OCI-M1 (cell line): ENCODE results near the gene RASSF5.

Source experiments
- DNase-seq: peaks from one replicate; lab custom pipeline; 2025; lab: John Stamatoyannopoulos, UW

The RASSF5 gene, protein sequence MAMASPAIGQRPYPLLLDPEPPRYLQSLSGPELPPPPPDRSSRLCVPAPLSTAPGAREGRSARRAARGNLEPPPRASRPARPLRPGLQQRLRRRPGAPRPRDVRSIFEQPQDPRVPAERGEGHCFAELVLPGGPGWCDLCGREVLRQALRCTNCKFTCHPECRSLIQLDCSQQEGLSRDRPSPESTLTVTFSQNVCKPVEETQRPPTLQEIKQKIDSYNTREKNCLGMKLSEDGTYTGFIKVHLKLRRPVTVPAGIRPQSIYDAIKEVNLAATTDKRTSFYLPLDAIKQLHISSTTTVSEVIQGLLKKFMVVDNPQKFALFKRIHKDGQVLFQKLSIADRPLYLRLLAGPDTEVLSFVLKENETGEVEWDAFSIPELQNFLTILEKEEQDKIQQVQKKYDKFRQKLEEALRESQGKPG

DNA sequence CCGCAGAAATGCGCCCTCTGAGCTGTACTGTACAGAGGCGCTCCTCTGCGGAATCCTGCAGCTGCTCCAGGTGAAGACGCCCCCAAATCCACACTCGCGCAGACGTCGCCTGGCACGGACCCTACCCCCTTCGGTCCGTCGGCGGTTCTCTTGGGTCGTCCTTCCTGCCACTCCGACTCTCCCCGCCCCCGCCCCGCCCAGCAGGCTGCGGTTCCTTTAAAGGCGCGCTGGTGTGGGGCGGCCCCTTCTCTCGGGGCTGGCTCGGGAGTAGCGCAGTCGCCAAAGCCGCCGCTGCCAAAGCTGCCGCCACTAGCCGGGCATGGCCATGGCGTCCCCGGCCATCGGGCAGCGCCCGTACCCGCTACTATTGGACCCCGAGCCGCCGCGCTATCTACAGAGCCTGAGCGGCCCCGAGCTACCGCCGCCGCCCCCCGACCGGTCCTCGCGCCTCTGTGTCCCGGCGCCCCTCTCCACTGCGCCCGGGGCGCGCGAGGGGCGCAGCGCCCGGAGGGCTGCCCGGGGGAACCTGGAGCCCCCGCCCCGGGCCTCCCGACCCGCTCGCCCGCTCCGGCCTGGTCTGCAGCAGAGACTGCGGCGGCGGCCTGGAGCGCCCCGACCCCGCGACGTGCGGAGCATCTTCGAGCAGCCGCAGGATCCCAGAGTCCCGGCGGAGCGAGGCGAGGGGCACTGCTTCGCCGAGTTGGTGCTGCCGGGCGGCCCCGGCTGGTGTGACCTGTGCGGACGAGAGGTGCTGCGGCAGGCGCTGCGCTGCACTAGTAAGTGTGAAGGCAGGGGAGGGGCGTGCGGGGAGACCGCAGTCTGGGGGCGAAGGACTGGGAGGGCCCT is at the start of gene RASSF5:
Gene RASSF5, plus strand, starts transcription at position 248 of the 846 bp plus-strand sequence. Its CDS starts 72 bp downstream, at position 320.
- peak; percentile 70 for DNase-seq

DNA sequence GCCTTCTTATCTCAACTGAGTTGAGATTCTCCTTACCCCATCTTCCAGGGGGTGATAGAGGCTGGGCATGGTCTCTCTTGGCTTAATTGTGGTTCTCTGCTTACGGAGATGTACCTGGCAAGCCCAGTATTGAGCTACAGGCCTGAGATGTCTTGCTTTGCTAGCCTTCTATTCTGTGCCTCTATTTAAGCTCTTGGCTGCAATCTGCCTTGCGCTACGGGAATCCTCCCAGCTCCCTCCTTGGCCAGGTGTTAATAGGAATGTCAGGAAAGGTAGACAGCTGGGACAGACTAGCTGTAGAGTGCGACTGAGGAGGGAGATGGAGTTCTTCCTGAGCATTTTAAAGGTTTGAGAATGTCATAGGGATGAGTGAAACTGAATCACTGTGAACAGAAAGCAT is 47.6 kb upstream of the RASSF5 start:
- no peak for DNase-seq

DNA sequence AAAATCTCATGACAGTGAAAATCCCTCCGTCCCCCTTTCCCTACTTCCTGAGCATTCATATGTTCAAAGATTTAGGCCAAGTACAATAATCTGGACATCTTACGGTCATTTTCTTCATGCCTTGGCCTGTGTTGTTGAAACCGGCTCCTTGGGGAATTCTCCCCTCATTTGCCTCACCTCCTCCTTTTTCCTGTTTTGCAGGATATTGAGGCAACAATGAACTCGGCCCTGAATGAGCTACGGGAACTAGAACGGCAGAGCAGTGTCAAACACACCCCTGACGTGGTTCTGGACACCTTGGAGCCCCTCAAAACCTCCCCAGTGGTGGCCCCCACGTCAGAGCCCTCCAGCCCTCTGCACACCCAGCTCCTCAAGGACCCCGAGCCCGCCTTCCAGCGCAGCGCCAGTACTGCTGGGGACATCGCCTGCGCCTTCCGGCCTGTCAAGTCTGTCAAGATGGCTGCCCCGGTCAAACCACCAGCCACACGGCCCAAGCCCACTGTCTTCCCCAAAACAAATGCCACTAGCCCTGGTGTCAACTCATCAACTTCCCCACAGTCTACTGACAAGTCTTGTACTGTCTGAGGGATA is 46.4 kb upstream of the RASSF5 start:
- no peak for DNase-seq

DNA sequence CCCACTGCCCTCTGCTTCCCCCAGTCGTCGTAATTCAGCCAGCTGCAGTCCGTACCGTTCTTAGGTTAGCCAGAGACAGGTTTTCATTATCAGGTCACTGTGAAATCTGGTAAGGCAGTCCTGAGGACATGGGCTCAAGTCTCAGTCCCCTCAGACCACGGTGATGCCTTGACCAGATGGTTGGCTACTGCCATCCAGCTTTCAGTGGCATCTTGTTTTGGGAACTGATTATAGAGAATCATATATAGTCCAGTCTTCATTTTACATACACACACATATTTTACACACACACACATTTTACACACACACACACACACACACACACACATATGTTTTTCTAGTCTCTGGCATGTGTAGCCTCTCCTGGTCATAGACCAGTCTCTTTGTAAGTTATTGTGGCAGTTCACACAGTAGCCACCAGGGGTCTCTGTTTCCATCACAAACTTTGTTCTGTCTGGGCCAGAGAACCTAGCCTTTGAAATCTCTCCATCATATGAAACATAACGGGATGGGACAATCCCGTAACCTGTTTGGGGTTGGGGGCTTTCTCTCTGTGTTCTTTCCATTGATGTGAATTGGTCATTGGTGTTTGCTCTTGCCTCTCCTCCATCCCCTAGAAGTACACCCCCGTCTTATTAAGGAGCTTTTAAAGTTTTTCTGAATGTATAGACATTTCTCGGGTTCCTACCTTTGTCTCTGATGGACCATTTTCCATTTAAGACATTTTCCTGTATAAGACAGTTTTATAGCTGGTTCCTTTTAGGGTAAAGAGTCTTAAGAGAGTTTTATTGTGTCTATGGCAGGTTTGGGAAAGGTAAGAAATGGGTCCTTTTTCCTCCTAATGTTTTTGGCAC is 45.5 kb upstream of the RASSF5 start:
- DNase-seq = peak; percentile 89

DNA sequence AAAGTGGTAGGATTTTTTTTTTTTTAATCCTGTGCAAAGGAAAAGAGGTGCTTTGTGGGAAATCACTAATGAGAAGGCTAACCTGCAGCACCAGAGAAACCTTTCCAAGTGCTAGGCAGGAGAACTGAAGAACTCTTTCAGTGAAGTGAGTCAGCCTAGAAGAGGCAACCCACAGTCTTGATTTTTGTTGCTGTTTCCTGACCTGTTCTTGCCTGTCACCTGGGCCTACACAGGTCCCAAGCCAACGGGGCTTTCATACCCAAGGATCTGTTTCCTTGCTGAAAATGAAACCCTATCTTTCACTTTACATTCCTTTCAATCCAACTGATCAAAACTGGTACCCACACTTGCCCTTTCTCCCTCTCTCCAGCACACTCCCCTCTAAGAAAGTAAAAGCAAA is 44.2 kb upstream of the RASSF5 start:
- no peak for DNase-seq

DNA sequence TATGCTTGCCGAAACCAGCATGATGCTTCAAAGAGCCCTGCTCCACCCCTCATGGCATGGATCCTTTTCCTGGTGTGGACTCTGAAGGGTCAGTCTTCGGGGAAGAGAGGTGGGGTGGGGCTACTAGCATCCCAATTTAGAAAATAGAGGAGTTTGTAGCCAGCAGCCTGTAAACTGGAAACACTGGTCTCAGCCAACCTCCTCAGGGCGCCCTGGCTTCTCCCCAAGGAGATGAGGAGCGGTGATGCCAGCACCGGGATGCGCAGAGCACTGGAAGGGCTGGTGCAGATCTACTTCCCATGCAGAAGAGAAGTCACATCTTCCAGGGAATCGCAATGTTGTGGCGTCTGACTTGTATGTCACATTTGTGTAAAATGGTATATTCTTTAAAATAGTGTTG is 43.4 kb upstream of the RASSF5 start:
- no peak for DNase-seq

DNA sequence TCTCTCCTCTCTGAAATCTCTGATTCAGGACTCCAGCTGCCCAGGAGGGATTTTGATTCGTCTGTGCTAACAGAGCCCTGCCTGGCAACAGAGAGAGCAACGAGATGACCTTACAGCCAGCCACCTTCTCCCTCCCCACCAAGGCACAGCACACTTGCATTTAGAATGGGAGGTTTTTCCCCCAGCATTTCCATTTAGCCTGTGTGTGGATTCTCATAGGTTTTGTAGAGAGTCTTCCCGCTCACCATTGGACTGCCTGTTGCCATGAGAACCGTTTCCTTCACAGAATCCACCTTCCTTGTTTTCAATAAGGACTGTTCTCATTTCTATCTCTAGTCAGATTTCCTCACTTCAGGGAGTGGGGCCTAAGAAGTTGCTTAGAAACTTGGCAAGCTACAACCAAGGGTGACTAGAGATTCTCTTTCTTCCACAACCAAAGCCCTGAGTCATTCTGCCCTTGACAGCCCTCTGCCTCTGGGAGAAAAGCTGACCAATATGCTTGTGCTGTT is 42.8 kb upstream of the RASSF5 start:
- DNase-seq = peak; percentile 73

DNA sequence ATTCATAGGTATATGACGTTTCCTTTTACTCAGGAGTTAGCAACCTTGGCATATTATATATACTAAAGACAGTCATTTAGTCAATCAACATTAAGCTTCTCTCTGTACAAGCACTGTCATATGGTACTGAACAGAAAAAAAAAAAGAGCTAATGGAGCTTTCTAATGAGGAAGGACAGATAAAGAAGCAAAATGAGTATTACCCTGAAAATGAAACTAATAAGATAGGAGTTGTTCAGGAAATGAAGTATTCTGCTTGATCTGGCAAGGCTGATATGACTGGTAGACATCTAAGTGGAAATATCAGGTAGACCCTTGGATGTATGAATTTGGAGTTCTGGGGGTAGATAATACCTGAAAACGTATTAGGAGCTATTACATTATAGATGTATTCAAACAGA is 41.4 kb upstream of the RASSF5 start:
- DNase-seq = no peak

DNA sequence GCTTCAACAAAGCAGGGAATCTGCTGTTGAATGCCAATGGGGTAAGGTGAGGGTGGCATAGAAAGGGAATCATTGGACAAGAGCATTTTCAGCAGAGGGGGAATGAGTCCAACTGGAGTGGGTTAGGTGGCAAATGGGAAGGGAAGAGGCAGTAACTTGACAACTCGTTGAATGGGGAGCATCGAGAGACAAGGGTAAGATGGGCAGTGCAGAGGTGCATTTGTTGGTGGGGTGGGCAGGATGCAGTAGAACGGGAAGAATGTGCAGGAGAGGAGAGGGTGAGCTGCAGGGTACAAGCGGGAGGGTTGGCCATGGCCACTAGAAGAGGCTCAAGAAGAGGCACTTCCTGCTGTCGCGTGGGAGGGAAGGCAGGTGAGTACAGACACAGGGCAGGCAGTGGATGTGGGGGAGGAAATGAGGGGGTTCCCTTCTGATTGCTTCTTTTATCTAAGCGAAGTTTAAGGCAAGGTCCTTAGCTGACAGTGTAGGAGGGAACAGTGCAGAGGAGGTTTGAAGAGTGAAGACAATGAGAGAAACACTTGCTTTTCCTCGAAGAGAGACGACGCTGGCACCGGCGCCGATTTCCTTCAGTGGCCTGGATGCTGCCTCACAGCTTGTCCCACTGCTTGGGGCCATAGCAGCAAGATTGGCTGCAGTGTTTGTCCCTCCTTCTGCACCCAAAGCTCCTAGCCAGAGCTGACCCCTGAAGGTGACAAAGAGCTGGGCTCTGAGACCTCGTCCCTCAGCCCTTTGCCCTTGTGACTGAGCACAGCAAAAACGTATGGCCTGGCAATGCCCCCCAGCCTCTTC is 40.3 kb upstream of the RASSF5 start:
- DNase-seq = no peak

DNA sequence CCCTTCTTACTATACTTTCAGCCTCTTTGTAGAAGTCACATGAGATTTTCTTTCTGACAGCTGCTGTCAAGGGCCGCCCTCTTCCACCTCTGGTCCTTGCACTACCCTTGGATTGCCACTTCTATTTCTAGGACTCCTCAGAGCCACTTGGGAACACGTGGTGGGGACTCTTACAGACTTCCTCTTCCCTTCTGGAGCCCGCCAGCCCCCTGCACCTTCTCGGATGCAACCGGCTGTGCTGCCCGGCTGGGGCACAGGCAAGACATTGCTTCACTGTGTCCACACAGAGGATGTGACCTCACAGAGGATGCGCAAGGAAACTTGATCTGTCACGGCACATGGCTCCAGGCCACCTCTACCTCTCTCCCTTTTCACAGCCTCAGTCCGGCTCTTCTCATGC is 39.4 kb upstream of the RASSF5 start:
- no peak for DNase-seq

DNA sequence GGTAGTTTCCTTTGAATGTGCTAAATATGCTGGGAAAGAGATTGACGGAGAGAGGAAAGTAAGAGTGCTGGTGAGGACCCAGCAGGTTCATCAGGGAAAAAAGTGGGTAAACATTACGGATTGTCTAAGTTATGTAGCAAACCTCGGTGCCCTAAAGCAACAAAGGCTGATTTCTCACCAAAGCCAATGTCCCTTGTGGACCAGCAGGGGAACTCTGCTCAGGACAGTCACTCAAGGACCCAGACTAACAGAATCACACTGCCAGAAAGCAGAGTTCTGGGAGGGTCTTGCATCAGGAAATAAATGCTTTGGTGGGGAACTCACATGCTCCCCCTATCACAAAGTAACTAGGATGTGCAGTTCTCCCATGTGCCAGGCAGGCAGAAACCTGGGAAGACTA is 38.8 kb upstream of the RASSF5 start:
- DNase-seq = no peak

DNA sequence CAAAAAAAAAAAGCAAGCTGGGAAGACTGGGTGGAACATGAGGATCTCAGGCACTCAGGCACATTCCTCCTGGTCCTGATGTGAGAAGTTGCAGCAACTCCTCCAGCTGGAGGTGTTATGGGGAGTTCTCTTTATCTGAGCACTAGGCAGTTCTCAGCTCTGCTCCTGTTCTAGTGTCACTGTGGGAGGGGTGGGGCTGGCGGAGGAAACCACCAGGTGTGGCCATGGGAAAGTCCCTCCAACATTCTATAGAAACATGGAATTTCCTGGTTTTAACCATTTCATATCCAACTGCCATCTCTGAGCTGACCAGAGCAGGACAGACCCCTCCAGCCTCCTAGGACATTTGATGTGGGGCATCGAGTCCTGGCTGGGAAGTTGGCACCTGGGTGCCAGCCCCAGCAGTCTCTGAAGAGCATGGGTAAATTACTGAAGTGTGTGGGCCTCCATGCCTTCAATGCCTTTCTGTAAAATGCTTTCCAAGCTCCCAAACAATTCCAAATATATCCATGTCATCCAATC is 37.9 kb upstream of the RASSF5 start:
- no peak for DNase-seq

DNA sequence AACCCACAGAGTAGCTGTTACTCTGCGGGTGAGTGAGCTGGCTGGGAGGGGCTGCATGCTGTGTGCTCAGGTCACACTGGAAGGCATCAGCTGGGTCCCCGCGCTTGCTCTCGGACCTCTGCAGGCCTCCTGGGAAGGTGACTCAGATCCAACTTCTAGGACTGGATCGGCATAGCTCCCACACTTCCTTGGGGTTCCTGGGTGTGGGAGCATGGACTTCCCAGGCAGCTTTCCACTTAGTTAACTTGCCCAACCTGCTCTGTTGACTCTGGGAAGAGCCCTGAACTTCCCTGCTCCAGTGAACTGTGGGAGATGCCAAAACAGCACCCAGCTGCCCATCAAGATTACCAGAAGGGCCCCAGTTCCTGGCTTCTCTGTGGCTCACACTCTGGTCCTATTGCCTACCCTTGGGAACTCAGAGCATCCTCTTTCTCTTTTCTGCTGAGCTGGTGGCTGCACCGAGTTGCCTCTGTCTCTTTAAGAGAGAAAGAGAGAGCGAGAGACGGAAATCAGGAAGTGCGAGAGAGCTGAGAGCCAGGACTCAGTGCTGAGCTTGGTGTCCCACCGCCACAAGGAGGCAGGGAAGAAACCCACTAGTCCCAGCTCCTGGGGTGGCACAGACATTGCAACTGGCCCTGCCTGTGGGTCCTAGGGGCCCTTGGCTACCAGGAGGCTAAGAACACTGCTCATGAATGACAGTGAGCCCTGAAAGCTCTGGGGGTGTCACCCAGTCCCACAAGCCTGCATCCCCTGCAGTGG is 37.2 kb upstream of the RASSF5 start, which contains the start of gene IKBKE:
Gene IKBKE, plus strand, starts transcription at position 544 of the 759 bp plus-strand sequence. CDS start 2,752 bp downstream, outside the sequence.
- DNase-seq = peak; percentile 95

DNA sequence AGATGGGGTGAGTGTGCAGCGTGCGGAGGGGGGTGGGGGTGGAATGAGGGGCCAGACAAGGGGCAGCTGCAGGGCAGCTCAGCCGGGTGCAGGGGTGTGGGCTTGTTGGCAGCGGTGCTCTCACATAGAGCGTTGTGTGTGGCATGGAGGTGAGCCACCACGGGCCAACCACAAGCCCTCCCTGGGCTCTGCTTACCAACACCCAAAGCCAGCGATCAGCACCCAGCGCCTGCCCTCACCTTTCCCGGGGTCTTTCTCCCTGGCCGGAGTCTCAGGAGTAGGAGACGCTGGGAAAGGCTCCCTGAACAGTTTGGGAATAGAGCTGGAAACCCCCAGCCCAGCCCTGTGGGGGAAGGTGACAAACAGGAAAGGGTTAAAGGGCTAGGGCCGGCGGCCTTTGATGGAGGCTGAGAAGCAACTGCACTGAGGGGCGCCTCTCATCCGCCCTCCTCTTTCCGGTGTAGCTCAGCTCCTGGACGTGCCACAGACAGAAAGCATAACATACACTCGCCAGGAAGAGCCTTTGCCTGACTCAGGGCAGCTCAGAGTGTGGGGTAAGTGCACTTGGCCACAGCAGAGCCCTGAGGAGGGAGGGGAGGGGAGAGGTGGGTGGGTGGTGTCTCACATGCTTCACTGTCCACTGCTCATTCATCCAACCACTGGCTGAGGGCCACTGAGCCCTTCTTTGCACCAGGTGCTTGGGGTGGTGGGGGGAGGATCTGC is 36.5 kb upstream of the RASSF5 start:
- peak; percentile 43 for DNase-seq

DNA sequence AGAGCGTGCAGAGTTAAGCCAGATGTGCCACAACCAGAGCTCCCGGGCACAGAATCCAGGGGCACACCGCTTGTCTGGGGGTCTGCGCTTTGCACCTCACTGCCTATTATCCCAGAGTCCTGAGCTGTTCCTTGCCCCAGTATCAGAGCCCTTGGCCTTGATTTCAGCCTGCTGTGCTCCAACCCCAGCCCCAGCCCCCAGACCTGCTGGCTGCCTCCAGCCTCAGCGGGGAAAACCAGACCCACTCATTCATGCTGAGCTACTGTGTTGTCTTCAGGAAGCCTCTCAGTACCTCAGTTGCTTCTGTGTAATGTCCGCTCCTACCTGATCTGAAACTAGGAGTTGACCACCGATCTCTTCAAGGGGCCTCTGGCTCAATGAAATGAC is 35.9 kb upstream of the RASSF5 start:
- DNase-seq = no peak

DNA sequence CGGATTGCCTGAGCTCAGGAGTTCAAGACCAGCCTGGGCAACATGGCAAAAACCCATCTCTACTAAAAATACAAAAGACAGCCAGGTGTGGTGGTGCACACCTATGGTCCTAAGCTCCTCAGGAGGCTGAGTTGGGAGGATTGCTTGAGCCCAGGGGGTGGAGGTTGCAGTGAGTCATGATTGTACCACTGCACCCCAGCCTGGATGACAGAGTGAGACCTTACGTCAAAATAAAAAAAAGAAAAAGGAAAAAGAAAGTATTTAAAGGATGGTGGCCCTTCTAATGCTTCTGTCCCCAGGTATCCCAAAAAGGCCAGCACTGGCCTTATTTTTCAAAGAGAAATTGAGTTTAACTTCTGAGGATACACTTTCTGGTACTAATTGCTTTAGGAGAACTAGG is 35.3 kb upstream of the RASSF5 start:
- no peak for DNase-seq

DNA sequence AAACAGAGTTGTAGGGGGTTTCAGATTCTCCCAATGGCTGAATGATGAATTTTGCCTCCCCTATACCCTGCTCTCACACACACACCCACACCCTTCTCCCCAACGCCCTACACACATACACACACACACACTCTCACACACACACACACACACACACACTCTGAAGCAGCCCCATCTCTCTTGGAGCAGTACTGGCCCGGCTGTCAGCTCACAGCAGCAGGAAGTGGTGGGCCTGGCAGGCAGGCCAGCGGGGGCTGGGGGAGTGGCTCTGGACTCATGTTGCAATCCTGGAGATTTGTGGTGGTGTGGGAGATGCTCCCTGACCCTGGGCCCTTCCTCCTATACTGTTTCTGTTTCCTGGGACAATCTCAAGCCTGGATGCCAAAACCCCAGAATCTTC is 34.9 kb upstream of the RASSF5 start:
- DNase-seq = peak; percentile 76

DNA sequence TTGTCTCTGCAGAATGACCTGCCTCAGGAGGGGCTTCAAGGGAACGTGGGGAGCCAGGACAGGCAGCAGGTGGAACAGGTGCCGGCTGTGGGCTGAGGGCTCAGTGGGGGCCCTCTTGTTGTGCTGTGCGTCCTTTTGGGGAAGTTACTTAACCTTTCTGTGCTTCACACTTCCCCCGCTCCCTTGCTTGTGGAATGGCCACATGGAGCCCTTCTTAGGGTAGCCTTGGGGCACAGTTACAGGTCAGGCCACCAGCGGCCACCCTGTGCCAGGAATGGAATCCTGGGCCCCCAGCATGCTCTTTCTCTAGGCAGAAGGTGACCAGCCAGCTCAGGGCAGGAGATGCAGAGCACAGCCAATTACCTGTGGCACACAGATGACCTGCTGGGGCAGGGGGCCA is 34.4 kb upstream of the RASSF5 start:
- no peak for DNase-seq

DNA sequence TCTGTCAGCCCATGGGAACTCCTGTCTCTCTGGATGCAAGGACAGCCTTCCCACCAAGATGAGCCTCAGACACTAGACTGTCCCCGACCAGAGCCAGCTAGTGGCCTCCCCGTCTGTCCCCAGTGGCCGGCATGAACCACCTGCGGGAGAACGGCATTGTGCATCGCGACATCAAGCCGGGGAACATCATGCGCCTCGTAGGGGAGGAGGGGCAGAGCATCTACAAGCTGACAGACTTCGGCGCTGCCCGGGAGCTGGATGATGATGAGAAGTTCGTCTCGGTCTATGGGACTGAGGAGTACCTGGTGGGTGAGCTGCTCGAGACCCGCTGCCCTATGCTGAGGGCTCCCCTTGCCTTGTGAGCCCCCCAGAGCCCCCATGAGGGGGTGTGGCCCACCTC is 31.3 kb upstream of the RASSF5 start:
- DNase-seq = no peak
